Measurements from ENCODE around the gene ZNF138. TPM values are rescaled to one million over a fixed set of nuclear protein-coding genes. Genes with fewer than 3 reads are reported as not detected.
A peak's percentile ranks its signal among the peaks of the same experiment; 100 is the strongest.

The ZNF138 gene
- total RNA-seq, 1 experiment from 2014 or later, result 25.6 TPM

DNA sequence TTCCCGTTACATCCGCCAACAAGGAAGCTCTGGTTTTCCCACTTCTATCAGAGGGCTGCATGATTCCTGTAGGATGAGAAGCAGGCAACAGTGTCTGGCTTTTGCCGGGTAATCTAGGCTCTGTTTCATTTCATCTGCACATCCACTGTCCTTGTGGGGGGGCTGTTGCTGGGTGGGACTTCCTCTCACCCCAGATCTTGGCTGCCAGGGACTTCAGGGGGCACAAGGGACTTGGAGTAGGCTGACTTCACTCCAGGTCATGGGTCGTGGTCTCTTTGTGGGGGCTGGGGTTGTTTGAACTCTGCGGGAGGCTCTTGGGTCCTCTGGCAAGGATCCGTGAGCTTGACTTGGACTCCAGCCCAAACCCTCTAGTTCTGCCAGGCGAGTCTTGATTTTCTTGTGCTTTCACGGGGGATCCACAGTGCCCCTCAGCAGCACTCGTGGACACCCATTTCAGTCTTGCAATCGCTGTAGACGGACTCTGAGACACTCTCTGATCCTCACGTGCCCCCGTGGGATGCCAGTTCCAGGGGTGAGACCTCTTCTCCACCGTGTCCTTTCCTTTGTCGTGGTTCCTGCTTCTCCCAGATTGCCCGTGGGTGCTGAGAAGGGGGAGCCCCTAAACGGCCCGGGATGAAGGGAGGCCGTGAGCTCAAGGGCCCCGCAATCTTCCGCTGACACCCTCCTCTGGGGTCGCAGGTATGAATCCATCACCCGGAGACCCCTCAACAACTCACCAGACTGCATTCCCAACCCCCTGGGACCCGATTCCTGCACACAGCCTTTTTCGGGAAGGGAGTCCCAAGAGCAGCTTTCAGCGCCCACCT, 87.4 kb downstream of the ZNF138 start:
- Histone ChIP-seq H3K79me2 (ENCODE audit: insufficient read depth, low read length) (no peaks in the 10 kb centered on the region), H3K4me2 (ENCODE audit: insufficient read depth, insufficient read length, low read length) (no peak overlapping the region), H3K23me2 (ENCODE audit: insufficient read length, low read depth, low read length, poor library complexity, severe bottlenecking) (no peaks in the 10 kb centered on the region), H4K8ac (replicated peaks; ENCODE audit: insufficient read length, low read depth, low read length) (no peak overlapping the region), H2BK15ac (ENCODE audit: low read depth, low read length) (no peak overlapping the region), H3K4ac (ENCODE audit: low read depth, low read length) (no peak overlapping the region), H3K4me1 (ENCODE audit: insufficient read depth, low read length) (no peaks in the 10 kb centered on the region), H3K56ac (ENCODE audit: insufficient read length, low read depth, low read length) (no peak overlapping the region), H2BK120ac (ENCODE audit: low read depth, low read length, poor library complexity, severe bottlenecking) (no peak overlapping the region), H2BK5ac (ENCODE audit: insufficient read length, low read length) (no peak overlapping the region), H4K20me1 (ENCODE audit: control insufficient read depth, insufficient read depth, insufficient read length) (no peaks in the 10 kb centered on the region), H3K9ac (ENCODE audit: extremely low read depth, insufficient read length, low read length) (no peak overlapping the region), H2BK12ac (ENCODE audit: insufficient read length, low read depth, low read length) (no peak overlapping the region), H2BK20ac (ENCODE audit: low read depth, low read length, poor library complexity, severe bottlenecking) (no peak overlapping the region), H3K27me3 (ENCODE audit: insufficient read depth, low read length) (no peaks in the 10 kb centered on the region), H3K23ac (ENCODE audit: insufficient read length, low read depth, low read length) (no peak overlapping the region), H3K14ac (ENCODE audit: insufficient read depth, low read length) (no peak overlapping the region; the same call in 1 of the 2 replicates), H4K5ac (ENCODE audit: insufficient read length, low read depth, low read length) (no peak overlapping the region), H2AK5ac (ENCODE audit: insufficient read length, low read length) (no peak overlapping the region), H4K91ac (ENCODE audit: insufficient read length, low read depth, low read length) (no peak overlapping the region), H3T11ph (ENCODE audit: low read length) (no peak overlapping the region), H3K79me1 (ENCODE audit: insufficient read depth, low read depth, low read length, poor library complexity, severe bottlenecking) (no peaks in the 10 kb centered on the region), H3K27ac (ENCODE audit: insufficient read length, low read depth, low read length) (no peak overlapping the region), H3K9me3 (ENCODE audit: control insufficient read depth, low read depth, low read length) (no peaks in the 10 kb centered on the region), H2AFZ (ENCODE audit: low read length) (no peak overlapping the region), H3K18ac (ENCODE audit: insufficient read length, low read depth, low read length) (no peak overlapping the region)
- TF ChIP-seq, protein P1, sequence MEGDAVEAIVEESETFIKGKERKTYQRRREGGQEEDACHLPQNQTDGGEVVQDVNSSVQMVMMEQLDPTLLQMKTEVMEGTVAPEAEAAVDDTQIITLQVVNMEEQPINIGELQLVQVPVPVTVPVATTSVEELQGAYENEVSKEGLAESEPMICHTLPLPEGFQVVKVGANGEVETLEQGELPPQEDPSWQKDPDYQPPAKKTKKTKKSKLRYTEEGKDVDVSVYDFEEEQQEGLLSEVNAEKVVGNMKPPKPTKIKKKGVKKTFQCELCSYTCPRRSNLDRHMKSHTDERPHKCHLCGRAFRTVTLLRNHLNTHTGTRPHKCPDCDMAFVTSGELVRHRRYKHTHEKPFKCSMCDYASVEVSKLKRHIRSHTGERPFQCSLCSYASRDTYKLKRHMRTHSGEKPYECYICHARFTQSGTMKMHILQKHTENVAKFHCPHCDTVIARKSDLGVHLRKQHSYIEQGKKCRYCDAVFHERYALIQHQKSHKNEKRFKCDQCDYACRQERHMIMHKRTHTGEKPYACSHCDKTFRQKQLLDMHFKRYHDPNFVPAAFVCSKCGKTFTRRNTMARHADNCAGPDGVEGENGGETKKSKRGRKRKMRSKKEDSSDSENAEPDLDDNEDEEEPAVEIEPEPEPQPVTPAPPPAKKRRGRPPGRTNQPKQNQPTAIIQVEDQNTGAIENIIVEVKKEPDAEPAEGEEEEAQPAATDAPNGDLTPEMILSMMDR (conservative IDR thresholded peaks at IDR 0.05), result no peak
- peaks cover 53% of the 10 kb centered on the region for H3K27me3 Mint-ChIP-seq (ENCODE audit: low read depth)
- H3K9me3 Mint-ChIP-seq, result peaks cover 66 to 68% of the 10 kb centered on the region in 2 experiments
- no peak overlapping the region for H3K27ac Mint-ChIP-seq
- DNase-seq, result peak; percentile 16
- H3K4me3 Mint-ChIP-seq, result no peak overlapping the region; a peak in 1 of 5 replicates
- 0 out of 4 replicates have a peak, but pooled peaks cover 0 to 3% of the 10 kb centered on the region in 2 experiments for H3K4me1 Mint-ChIP-seq
- WGBS (ENCODE audit: extremely low coverage, insufficient read length, low lambda C conversion rate), result no CpG with 5 or more reads among the region's 26 CpGs
- peaks cover 4 to 8% (median 6%) of the 10 kb centered on the region in 3 experiments; a peak in 5 of 7 replicates for H3K36me3 Mint-ChIP-seq (ENCODE audit: insufficient read depth in 1 of 3, low read depth in 3 of 3)

All from H9 (cell line).